ENCODE measurements around the gene MRPL44. TPM values are rescaled to one million over a fixed set of nuclear protein-coding genes. Genes with fewer than 3 reads are reported as not detected.

The MRPL44 gene
- total RNA-seq, 4 donors from 2014 or later = 19.6 to 27.5 (median 21.5) TPM

- H3K4me3 ChIP-seq (ENCODE audit: low read depth, poor library complexity, severe bottlenecking) = no peak overlapping the region
- TF ChIP-seq CTCF (IDR thresholded peaks at IDR 0.05) = no peak
- no peak for TF ChIP-seq POLR2A (IDR thresholded peaks at IDR 0.05)
- DNase-seq (ENCODE audit: low spot score in 2 of 2) = no peak
- 89 to 95% methylated on average over 4 of the region's 4 CpGs for WGBS, 2 donors
- intact Hi-C loops (cut with DNase I; ENCODE audit: low total_unique reads) = no loop called here
Observed at GRCh38 chr2:223978451-223978850, 21.2 kb downstream of the MRPL44 start.

- intact Hi-C loops (cut with DNase I; ENCODE audit: low total_unique reads) = no loop called here
- DNase-seq (ENCODE audit: low spot score in 2 of 2) = no peak
- no peak overlapping the region for H3K4me3 ChIP-seq (ENCODE audit: low read depth, poor library complexity, severe bottlenecking)
- WGBS, 2 donors = 84 to 92% methylated on average over 2 of the region's 2 CpGs
- TF ChIP-seq POLR2A (IDR thresholded peaks at IDR 0.05) (no peak), CTCF (IDR thresholded peaks at IDR 0.05) (no peak)
Observed at GRCh38 chr2:223979730-223980396, 22.6 kb downstream of the MRPL44 start.

- TF ChIP-seq POLR2A (IDR thresholded peaks at IDR 0.05) = no peak
- intact Hi-C loops (cut with DNase I; ENCODE audit: low total_unique reads) = no loop called here
- DNase-seq (ENCODE audit: low spot score in 2 of 2) = no peak
- H3K4me3 ChIP-seq (ENCODE audit: low read depth, poor library complexity, severe bottlenecking) = no peak overlapping the region
- WGBS, 2 donors = 87 to 97% methylated on average over 1 of the region's 1 CpG
Observed at GRCh38 chr2:223980397-223980735, 23.1 kb downstream of the MRPL44 start.

GRCh38 chr2:223980803-223981202, 23.5 kb downstream of the MRPL44 start:
- TF ChIP-seq POLR2A (IDR thresholded peaks at IDR 0.05) (no peak), CTCF (IDR thresholded peaks at IDR 0.05) (no peak)
- 87 to 90% methylated on average over 4 of the region's 4 CpGs for WGBS, 2 donors
- no peak for DNase-seq (ENCODE audit: low spot score in 2 of 2)
- intact Hi-C loops (cut with DNase I; ENCODE audit: low total_unique reads) = no loop called here
- no peak overlapping the region for H3K4me3 ChIP-seq (ENCODE audit: low read depth, poor library complexity, severe bottlenecking)

GRCh38 chr2:223981241-223981640, 24.0 kb downstream of the MRPL44 start:
- DNase-seq (ENCODE audit: low spot score in 2 of 2) = no peak
- 80 to 82% methylated on average over 1 of the region's 1 CpG for WGBS, 2 donors
- TF ChIP-seq POLR2A (IDR thresholded peaks at IDR 0.05) (no peak), CTCF (IDR thresholded peaks at IDR 0.05) (no peak)
- H3K4me3 ChIP-seq (ENCODE audit: low read depth, poor library complexity, severe bottlenecking) = no peak overlapping the region
- intact Hi-C loops (cut with DNase I; ENCODE audit: low total_unique reads) = no loop called here

GRCh38 chr2:223989206-223989855, 32.1 kb downstream of the MRPL44 start:
- H3K4me3 ChIP-seq (ENCODE audit: low read depth, poor library complexity, severe bottlenecking) = no peak overlapping the region
- 85 to 87% methylated on average over 10 of the region's 10 CpGs for WGBS, 2 donors
- no peak for DNase-seq (ENCODE audit: low spot score in 2 of 2)
- intact Hi-C loops (cut with DNase I; ENCODE audit: low total_unique reads) = no loop called here
- TF ChIP-seq CTCF (IDR thresholded peaks at IDR 0.05) = no peak
- no peak for TF ChIP-seq POLR2A (IDR thresholded peaks at IDR 0.05)

Measured in lower leg skin (tissue), 4 donors.